HL-60 (cell line): Measurements from ENCODE around the gene WDR27.

Experiments used
- CTCF ChIP-seq: IDR thresholded peaks from one replicate; pipeline ENCODE4 v1.5.1; 2011; ENCODE audit warnings: low read length, control low read depth, inconsistent platforms; ENCODE audit not compliant: insufficient read depth
- POLR2AphosphoS5 ChIP-seq: IDR thresholded peaks from 2 replicates; pipeline ENCODE4 v1.6.1; 2012; ENCODE audit warnings: low read depth

DNA sequence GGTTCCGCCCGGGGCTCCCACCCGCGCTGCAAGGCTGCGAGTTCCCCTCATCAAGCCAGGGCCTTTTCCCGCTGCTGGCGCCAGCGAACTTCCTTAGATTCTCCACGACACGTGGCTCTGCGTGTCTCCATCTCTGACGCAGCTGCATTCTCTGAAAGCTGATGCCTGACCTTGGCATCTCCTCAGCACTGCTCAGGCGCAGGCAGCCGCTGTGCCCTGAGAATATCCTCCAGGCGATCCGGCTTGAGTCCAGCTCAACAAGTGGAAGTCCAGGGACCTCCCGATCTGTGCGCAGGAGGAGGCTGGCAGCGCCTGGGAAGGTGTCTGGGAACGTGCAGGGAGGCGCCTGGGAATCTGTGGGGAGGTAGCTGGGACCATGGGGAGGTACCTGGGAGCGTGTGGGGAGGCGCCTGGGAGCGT, 277.0 kb downstream of the WDR27 start:
- TF ChIP-seq CTCF (no peak), POLR2AphosphoS5 (no peak)
